CD4-positive, alpha-beta T cell treated with Interferon gamma for 1 hour (primary cell): ENCODE data around the gene ELMO1.

Source experiments
- DNase-seq: peaks from one replicate; pipeline ENCODE4 v3.0.0-alpha.2; 2020

The ELMO1 gene

GRCh38 chr7:37209195-37209594 is 239.5 kb downstream of the ELMO1 start:
- DNase-seq: no peak

GRCh38 chr7:37208528-37208927 is 240.1 kb downstream of the ELMO1 start:
- DNase-seq: peak; percentile 37

GRCh38 chr7:37206192-37206591 is 242.5 kb downstream of the ELMO1 start:
- no peak for DNase-seq

DNA sequence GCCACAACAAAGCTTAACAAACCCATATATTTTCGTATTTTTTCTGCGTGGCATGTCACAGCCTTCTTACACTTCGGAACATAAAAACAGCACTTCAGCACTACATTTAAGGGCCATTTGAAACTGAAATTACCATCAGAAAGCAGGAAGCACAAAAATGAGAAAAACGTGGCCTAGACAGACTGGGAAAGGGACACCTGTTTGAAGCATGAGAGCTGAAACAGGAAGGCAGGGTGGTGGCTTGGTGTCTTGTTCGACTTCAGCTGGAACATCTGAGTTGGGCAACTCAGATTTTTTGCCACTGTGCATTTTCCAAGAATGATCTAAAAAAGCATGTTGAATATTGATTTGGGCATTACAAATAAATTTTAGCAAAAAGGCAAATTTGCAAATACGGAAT is 243.2 kb downstream of the ELMO1 start:
- DNase-seq: no peak

DNA sequence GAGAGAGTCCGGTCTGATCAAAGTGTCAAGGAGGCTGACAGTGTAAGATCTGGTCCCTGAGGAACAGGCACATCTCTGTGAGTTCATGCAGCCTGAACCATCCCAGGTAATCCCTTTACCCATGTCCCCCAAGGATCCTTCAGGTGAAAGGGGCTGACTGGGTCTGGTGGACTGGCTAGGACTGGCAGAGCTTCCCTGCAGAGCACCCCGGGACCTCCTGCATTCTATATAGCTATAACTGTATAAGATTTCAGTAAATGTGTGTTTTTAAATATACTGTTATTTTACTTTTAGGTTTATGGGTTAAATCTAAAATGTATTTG is 246.8 kb downstream of the ELMO1 start:
- DNase-seq: no peak

GRCh38 chr7:37201003-37201875 is 247.4 kb downstream of the ELMO1 start:
- peak; percentile 37 for DNase-seq

DNA sequence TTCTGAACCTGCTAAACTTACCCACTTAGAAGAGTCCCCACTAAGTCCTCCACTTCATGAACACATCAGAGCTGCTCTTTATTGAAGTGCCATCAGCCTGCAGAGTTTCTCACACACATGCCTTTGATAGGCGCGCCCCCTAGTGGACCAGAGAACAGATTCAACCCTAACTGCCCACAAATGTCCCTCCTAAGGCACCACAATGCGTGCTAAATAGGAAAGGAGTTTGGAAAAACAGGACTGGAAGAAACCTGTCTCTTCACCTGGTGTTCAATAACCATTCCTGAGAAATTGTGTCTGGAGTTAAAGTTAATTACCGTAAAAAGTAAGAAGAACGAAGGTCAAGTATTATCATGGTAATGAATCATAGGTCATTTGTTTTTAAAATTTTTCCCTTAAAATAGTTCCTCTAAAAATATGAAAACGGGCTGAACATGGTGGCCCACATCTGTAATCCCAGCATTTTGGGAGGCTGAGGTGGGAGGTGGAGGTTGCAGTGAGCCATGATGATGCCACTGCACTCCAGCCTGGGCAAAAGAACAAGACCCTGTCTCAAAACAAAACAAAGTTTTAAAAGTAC is 249.7 kb downstream of the ELMO1 start:
- peak; percentile 61 for DNase-seq

DNA sequence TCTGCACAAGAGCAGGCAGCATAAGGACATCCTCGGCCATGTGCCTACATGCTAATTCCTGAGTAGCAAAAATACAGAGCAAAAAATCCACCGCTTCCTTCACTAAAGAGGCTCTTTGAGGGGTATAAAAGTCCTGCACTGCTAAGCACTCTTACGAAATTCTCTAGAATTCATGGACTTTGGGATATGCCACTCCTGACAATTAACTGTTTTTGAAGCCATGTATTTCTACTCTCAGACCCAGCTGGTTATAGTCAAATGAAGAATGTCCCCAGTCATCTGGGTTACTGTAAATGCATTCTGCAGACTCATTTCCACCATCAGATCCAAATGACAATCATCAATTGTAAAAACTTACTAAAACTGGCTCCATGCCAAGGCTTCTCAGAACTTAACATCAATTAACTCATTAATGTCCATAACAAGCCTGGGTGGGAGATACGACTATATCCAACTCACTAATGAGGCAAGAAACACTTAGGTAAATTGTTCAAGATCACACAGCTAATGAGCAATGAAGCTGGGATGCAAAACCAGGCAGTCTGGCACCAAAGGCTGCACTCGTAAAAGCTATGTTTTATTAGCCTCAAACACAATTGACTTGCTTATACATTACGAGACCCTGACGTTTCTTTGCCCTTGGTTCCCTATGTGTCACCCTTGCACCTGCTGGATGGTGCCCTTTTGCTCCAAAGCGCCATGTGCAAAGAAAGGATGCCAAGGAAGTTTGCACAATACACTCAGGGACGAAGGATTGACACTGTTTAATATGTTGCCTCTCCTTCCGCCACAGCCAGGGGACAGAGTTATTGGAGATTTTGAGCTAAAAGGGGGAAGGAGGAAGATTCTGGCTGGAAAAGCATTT is 250.4 kb downstream of the ELMO1 start:
- DNase-seq: no peak

DNA sequence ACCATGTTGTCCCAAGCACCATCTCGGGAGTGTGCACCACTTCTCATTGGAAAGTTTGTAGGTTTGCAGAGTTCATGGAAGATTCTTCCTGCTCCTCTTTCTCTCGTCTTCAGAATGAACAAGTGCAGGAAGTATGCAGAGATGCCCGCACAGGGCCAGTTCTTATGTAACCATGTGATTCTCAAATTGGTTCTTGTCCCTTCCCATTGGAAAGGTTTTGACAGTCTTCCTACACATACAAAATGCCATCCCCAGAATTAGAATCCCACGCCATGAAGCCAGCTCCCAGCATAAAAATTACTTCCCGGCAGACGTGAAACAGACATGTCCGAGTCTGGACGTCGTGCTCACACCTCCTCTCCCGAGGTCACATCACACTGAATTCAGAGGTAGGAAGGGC is 251.6 kb downstream of the ELMO1 start:
- no peak for DNase-seq

- DNase-seq: no peak
Measured at GRCh38 chr7:37196676-37197075, 252.0 kb downstream of the ELMO1 start.

GRCh38 chr7:37195388-37195787 is 253.3 kb downstream of the ELMO1 start:
- DNase-seq: no peak

DNA sequence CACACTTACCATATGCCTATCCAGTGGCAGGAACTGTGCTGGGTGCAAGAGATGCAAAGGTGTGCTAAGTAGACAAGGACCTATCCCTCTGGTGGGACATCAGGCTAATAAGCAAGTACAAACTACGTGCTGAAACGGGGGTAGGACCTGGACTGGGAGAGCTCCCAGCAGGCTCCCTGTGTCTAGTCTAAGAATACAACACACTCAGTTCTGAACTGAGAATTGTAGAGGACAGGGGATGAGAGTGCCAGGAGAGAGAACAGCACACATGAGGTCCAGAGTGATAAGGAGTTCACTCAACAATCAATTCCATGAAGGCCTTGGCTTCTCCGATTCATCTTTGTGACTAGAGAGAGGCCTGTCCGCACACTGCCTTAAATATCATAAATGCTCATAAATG is 253.7 kb downstream of the ELMO1 start:
- DNase-seq: no peak

DNA sequence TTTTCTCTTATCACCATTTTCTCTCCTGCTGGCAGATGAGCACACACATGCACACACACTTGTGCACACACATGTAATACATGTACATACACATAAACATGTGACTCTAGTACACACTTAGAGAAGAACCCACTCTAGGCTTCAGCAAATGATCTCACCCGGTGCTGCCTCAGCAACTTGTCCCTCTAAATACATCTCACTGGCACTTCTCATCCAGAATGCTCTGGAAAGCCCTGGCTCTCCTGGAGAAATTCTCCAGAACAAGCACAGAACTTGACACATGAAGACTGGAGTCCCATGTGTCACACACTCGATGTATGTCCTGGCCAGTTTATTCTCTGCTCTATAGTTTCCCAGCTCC is 254.9 kb downstream of the ELMO1 start:
- no peak for DNase-seq

GRCh38 chr7:37193087-37193774 is 255.4 kb downstream of the ELMO1 start:
- no peak for DNase-seq

GRCh38 chr7:37191797-37192196 is 256.9 kb downstream of the ELMO1 start:
- no peak for DNase-seq

DNA sequence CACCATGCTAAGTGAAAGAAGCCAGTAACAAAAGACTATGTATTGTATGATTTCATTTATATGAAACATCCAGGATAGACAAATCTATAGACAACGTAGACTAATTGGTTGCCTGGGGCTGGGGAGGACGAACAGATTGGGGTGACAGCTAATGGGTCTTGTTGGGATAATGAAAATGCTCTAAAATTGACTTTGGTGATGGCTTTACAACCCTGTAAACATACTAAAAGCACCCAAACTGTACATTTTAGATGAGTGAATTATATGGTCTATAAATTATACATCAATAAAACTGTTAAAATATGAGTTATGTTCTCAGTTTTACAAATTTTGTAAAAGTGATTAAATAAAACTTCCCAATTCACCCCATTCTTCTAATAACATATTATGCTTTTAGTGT is 261.5 kb downstream of the ELMO1 start:
- no peak for DNase-seq

DNA sequence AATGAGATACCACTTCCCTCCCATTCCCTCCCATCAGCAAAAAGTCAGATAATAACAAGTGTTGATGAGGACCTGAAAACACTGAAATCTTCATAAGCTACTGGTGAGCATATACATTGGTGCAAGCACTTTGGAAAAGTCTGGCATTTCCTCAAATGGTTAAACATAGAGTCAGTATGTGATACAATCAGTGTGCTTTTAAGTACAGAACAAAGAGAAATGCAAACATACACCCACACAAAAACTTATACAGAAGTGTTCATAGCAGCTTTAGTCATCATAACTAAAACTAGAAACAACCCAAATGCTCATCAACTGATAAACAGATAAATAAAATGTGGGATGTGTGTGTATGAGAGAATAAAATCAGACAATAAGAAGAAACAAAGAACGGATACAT is 261.9 kb downstream of the ELMO1 start:
- DNase-seq: no peak

GRCh38 chr7:37181550-37181932 is 267.1 kb downstream of the ELMO1 start:
- DNase-seq: no peak

DNA sequence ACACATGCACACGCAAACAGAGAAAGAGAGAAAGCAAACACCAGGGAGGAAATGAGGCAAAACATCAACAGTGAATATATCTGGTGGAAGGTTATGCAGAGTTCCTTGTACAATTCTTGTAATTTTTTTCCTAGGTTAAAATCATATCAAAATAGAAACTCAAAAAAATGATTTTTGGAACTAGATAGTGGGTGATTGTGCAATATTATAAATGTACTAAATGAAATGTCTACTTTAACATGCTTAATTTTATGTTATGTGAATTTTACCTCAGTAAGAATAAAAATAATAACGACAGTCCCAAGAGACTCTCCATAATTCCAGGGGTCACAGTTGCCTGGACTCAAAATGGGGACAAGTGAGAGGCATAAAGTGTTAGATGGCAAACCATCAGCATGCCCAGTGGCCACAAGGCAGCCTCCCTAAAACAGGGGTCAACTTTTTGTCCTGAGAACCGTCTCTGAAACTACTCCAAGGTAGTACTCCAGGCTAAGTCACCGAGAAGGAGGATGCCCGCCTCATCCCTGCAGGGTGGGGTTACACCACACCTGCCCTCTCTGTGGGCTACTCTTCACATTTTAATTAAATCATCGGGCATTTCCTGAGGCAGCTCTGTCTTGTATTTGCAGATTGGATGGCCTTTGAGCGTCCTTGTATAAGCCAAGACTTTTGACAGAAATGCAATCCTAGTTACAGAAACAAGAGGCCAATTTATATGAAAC is 267.7 kb downstream of the ELMO1 start:
- no peak for DNase-seq

DNA sequence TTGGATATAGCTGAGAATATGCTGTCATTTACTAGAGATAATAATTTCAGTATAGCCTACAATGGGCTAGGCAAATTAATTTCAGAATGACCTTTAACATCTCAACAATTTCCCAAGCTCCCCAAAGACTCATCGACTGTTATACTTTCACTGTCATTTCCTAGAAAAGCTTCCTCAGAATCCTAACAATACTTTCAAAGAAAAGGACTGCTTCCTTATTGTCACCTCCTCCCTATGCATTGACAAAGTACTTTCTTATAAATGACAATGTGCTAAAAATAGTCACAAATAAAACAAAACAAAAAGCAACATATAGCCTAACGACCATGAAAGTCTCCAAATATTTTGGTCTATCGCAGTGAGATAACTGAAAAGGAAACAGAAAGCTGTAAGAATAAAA is 272.6 kb downstream of the ELMO1 start:
- no peak for DNase-seq

GRCh38 chr7:37174460-37174859 is 274.2 kb downstream of the ELMO1 start:
- no peak for DNase-seq

GRCh38 chr7:37173670-37174069 is 275.0 kb downstream of the ELMO1 start:
- no peak for DNase-seq

DNA sequence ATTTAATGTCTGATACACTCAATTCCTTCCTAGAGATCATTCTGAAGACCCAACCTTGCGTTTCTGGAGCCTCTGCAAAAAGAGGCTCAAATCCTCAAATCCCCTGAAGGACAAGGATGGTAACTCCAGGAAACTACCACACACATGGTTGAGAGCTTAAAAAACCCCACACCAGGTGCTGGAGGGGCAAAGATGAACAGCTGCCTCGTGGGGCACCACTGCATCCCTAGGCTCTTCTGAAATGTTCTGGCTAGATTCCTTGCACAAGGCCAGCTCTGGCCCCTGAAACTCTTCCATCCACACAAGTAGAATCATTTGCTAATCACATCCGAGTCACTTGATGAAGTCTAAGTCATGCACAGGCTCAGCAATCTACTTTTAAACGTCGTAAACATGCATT is 286.6 kb downstream of the ELMO1 start:
- DNase-seq: no peak
